NCI-H460 (cell line): ENCODE data around the gene WDR64. TPM values are rescaled to one million over a fixed set of nuclear protein-coding genes. Genes with fewer than 3 reads are reported as not detected.
A peak's percentile ranks its signal among the peaks of the same experiment; 100 is the strongest.

Source experiments
- DNase-seq: peaks from one replicate; pipeline ENCODE4 v3.0.0-alpha.2; 2016; ENCODE audit warnings: low read depth; ENCODE audit errors: extremely low read depth
- total RNA-seq: library from RNA; depleted of rRNA; stranded (reverse); fragments of >200 nt; shearing (Covaris generic); gene quantifications from 2 replicates; pipeline ENCODE4 v1.2.3, GENCODE V29; 2014

Gene WDR64
- total RNA-seq, 1 experiment from 2014 or later = not detected

- no peak for DNase-seq
Observed at GRCh38 chr1:241827264-241827663, 175.2 kb downstream of the WDR64 start.

- DNase-seq = no peak
Observed at GRCh38 chr1:241828463-241829021, 176.5 kb downstream of the WDR64 start.

DNA sequence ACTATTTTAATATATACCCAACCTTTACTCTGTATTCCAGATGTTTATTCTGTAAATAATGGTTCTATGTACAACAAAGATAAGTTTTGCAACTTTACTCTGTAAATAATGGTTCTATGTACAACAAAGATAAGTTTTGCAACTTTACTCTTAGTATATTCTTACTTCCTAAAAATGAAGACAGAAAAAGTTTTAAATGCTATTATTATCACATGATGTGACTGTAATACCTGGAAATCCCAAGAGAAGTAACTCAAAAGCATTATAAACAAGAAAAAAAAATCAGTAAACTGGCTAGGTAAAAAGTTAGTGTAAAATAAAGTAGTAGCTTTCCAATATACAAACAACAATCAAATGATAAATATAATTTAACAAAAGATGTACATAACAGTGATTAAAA lies 177.4 kb downstream of the WDR64 start:
- DNase-seq = no peak

- DNase-seq = peak; percentile 82
Observed at GRCh38 chr1:241834733-241835377, 182.8 kb downstream of the WDR64 start.

- peak; percentile 36 for DNase-seq
Observed at GRCh38 chr1:241836941-241837340, 184.9 kb downstream of the WDR64 start.

GRCh38 chr1:241837416-241837815 lies 185.3 kb downstream of the WDR64 start:
- DNase-seq = peak; percentile 70

DNA sequence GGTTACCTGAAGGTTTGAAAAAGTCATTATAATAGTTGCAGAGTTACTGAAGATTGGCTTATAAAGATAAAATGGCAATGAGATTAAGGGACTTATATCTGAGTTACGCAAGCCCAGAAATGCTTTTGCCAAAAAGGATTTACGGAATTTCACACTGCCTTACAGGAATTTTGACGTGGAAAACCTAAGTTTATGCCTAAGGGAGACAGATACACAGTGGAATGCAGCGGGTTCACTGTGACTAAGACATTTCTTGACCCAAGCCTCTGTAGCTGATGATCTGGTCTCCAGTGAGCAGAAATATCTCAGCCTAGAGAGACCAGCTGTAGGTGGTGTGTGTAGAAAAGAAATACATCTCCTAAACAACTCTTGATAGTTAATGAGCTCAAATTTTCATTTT lies 185.8 kb downstream of the WDR64 start:
- DNase-seq = peak; percentile 99

- DNase-seq = no peak
Observed at GRCh38 chr1:241838897-241839296, 186.8 kb downstream of the WDR64 start.

DNA sequence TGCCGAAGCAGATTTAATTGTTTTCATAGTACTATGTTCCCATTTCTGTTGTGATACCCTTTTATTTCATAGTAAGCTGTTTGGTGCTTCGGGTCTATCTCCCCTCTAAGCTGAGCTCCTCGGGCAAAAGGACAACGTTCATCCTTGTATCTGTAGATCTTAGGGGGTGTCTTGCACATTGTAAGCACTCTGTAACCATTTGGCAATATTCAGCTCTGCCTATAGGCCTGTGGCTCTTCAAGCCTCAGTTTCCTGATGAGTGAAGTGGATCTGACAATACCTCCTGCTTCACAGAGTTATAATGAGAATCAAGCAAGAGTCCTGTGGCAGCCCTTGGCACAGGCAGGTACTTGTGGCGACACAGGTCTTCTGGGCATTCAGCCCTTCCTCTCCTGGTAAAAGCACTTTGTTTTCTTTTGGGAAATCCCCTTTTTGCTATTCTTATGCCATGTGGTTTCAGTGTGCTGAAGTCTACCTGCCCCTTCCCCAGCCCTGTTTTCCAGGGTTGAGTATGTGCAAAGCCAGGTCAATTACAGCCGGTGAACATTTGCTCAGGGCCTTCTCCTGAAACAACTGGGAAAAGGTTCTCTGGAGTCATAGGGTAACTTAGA lies 187.4 kb downstream of the WDR64 start:
- no peak for DNase-seq

DNA sequence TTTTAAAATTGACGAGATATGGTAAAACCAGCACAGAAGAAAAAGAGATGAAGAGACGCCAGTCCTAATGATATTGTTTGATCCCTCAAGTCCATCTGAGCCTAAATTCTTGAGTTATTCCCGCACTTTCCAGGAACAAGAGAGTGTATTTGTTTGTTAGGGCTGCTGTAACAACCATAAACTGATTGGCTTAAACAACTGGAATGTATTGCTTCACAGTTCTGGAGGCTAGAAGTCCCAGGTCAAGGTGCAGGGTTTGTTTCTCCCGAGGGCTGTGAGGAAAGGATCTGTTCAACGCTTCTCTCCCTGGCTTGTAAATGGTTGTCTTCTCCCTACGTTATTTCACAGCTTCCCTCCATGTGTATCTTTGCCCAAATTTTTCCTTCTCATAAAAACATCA lies 188.1 kb downstream of the WDR64 start:
- DNase-seq = no peak

DNA sequence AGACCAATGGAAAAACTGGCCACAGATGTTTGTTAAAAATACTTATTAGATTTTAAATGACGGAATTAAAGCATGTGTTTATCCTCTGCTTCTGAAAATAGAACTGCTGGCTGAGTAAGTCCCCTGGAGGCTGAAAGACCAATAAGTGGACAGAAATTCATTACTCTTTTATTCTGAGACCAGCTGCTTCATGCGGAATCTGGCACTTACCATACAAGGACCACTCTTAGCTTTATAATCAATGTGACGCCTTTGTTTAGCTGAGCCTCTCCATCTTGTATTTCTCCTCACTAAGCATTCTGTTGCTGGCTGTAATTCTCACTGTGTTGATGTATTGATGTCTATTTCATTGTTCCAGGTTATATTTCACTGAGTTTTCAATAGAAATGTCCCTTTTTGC lies 189.6 kb downstream of the WDR64 start:
- no peak for DNase-seq

GRCh38 chr1:241842565-241842964 lies 190.5 kb downstream of the WDR64 start:
- no peak for DNase-seq

DNA sequence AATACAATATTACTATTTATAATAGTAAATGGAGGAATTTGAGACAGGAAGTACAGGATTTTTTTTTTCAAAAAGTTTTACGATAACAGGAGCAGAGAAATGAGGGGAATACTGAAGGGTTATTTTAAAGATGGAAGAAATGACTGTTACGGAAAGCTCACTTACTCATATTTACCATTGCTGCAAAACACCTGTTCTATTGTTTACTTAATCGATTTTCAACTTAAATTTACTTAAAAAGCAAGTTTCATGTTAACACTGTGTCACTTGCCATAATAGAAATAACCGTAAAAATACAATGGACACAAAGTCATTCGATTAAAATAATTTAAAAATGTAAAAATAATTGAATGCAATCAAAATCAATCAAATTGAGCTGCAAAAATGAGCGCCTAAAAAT lies 192.5 kb downstream of the WDR64 start:
- DNase-seq = no peak

DNA sequence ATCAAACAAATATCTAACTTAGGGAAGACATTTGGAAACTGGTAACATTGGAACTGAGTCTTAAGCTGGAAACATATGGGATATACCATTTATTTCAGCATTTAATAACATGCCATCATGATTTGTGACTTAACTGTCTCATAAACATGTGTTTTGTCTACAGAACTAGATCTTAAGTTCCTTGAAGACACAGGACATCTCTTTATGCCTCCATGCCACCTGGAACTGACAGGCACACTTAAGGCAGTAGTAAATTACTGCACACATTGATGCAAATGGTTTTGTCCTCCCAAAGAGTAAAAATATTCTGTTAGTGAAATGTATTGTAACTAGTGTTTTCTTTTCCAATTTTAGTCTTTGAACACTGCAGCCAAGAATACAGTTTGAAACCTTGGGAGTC lies 194.3 kb downstream of the WDR64 start:
- DNase-seq = no peak

- no peak for DNase-seq
Observed at GRCh38 chr1:241846862-241847539, 194.9 kb downstream of the WDR64 start.

GRCh38 chr1:241847540-241847795 lies 195.4 kb downstream of the WDR64 start:
- DNase-seq = no peak

GRCh38 chr1:241847796-241848685 lies 196.0 kb downstream of the WDR64 start, which contains the start of gene EXO1:
Gene EXO1, plus strand, starts transcription at chr1:241848204. Its CDS starts 2,222 bp downstream, at chr1:241850426.
- DNase-seq = peak; percentile 96

GRCh38 chr1:241848686-241849344 lies 196.7 kb downstream of the WDR64 start:
- peak; percentile 36 for DNase-seq

GRCh38 chr1:241849345-241849695 lies 197.2 kb downstream of the WDR64 start:
- no peak for DNase-seq
